GM21529 (cell line): ENCODE data around the gene VSX2.

ENCODE experiments used
- ATAC-seq: cut with Tn5 transposase; IDR thresholded peaks from one replicate; pipeline ENCODE4 v1.9.1; 2021; ENCODE audit not compliant: unreplicated experiment

VSX2 gene

GRCh38 chr14:74221741-74222140, 17.5 kb upstream of the VSX2 start:
- ATAC-seq = no peak

GRCh38 chr14:74223016-74223415, 16.2 kb upstream of the VSX2 start:
- ATAC-seq = no peak

GRCh38 chr14:74231784-74232183, 7.5 kb upstream of the VSX2 start:
- ATAC-seq = no peak

- no peak for ATAC-seq
Observed at GRCh38 chr14:74235017-74235416, 4.2 kb upstream of the VSX2 start.

GRCh38 chr14:74237441-74237840, 1.8 kb upstream of the VSX2 start:
- ATAC-seq = no peak

- no peak for ATAC-seq
Observed at GRCh38 chr14:74239848-74240793, 872 bp downstream of the VSX2 start.

- no peak for ATAC-seq
Observed at GRCh38 chr14:74240794-74241651, 1.8 kb downstream of the VSX2 start.

GRCh38 chr14:74241652-74242017, 2.4 kb downstream of the VSX2 start:
- no peak for ATAC-seq

GRCh38 chr14:74242021-74242779, 3.0 kb downstream of the VSX2 start:
- no peak for ATAC-seq

GRCh38 chr14:74242780-74243042, 3.5 kb downstream of the VSX2 start:
- ATAC-seq = no peak

- ATAC-seq = no peak
Observed at GRCh38 chr14:74243051-74243450, 3.8 kb downstream of the VSX2 start.

GRCh38 chr14:74244115-74244514, 4.9 kb downstream of the VSX2 start:
- no peak for ATAC-seq

- no peak for ATAC-seq
Observed at GRCh38 chr14:74245292-74245691, 6.0 kb downstream of the VSX2 start.

GRCh38 chr14:74246542-74246941, 7.3 kb downstream of the VSX2 start:
- no peak for ATAC-seq

- no peak for ATAC-seq
Observed at GRCh38 chr14:74248017-74248416, 8.8 kb downstream of the VSX2 start.

- no peak for ATAC-seq
Observed at GRCh38 chr14:74249433-74250375, 10.5 kb downstream of the VSX2 start.

GRCh38 chr14:74255281-74255680, 16.0 kb downstream of the VSX2 start:
- no peak for ATAC-seq

GRCh38 chr14:74257078-74257940, 18.1 kb downstream of the VSX2 start:
- peak; percentile 71 for ATAC-seq

- ATAC-seq = no peak
Observed at GRCh38 chr14:74257941-74258763, 18.9 kb downstream of the VSX2 start.
